Measurements from ENCODE around the gene LZIC.
A peak's percentile ranks its signal among the peaks of the same experiment; 100 is the strongest.
"Not testable (repeated sequence)": the region's sequence is repeated elsewhere in the genome, so short reads cannot be mapped to it uniquely, and the experiment has no call there.

The LZIC gene

DNA sequence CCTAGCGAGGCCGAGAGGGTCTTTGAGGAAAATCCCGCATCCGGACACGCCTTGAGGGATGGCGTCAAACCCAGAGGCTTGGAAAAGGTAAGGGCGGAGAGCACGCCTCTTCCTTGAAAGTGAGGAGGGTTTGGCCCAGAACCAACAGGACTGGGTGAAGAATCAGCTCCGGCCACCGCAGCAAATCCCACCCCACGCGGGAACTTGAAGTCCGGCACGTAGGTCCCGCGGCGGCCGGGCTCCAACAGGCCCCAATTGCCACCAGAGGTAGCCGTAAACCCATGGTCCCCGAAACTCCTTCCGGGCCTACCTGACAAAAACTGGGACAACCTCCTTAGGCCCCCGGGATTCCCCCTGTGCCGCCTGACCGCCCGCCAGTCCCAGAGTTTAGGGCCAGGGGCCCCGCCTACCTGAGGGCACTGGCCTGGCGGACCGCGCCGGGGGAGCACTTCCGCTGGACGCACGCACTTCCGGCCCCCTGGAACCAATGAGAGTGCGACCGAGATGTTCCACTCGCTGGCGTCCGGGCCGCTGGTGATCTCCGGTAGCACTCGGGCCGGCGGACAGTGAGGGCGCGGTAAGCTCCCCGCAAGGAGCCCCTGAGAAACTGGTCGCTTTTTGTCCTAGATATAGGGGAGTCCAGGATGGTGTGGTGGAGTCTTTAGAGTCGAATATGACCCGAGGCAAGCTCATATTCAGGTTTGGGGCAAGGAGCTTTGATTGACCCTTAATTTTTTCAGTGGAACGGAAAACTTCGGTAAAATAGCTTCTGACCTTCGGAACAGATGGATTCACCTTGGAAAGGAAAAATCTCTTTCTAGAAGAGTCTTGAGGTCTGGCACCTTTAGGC lies at the start of gene LZIC, which contains the start of gene NMNAT1:
LZIC (minus strand) TSS at position 453 of the 850 bp plus-strand sequence. CDS start 6,772 bp downstream, outside the sequence.
NMNAT1 (plus strand) TSS at position 537 of the 850 bp plus-strand sequence. CDS start 28,599 bp downstream, outside the sequence.
- peak; percentile 92 for DNase-seq

- DNase-seq, result no peak
Measured at GRCh38 chr1:9992910-9993309, 49.7 kb upstream of the LZIC start.

DNA sequence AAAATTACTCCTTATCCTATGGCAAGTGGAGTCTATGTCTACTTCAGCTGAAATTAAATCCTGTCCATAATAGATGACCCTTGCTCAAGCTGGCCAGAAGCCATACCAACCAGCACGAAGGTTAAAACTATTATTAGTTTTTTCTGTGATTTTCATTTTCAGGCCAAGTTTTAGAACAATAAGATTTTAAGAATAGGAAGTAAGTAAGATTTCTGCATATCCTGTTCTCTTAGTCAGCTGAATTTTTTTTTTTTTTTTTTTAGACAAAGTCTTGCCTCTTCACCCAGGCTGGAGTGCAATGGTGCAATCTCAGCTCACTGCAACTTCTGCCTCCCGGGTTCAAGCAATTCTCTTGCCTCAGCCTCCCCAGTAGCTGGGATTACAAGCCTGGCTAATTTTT lies 47.8 kb upstream of the LZIC start:
- DNase-seq, result no peak

GRCh38 chr1:9989773-9990172 lies 46.6 kb upstream of the LZIC start:
- DNase-seq, result no peak

- DNase-seq, result no peak
Measured at GRCh38 chr1:9985001-9985400, 41.8 kb upstream of the LZIC start.

DNA sequence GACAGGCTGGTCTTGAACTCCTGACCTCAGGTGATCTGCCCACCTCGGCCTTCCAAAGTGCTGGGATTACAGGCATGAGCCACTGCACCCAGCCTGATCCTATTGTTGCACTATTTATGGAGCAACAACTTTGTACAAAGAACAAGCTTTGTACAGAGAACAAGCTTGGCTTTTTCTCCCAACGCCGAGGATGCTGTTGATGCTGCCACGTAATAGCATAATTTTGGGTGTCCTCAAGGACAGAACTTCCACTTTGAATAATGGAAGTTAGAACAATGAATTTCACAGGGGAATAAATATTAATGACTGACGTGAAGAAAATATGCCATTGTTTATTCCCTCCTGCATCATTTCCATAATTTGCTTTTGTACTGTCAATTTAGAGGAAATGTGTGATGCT lies 41.1 kb upstream of the LZIC start:
- DNase-seq, result no peak

DNA sequence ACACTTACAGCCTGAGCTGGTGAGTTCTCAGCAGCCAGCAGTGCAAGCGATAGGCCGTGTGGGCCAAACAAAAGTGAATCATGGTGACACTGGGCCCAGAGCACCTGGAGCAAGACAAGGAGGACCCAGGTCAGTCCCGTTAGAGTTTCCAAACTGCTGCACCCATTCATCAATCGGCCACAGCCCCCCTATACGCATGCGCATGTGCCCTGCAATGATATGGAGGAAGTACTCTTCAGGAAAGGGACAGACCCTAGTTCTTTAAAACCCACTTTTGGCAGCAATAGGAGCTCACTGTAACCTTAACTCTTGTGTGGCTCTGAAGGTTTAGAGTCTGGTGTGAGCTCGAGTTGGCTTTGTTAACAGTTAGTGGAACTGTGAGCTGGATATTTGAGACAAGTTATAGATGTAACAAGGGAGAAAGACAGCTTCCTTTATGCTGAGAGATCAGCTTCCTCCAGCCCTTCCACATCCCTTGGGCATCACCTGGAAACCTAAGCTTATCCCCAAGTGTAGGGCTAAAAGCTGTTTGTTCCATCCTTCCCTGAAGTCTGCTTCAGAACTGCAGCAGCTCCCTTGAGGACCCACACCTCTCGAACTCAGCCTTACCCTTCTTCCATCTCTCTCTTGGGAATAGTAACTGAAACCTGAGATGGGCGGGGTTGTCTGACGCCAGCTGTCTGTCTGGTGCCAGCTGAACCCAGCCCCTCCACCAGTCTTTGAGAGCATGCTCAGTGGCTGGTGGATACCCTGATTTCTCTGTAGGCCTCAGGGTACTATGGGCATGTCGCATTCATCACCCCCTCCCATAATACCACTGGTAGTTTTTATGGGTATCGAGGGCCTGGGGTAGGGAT lies 17.7 kb upstream of the LZIC start:
- peak; percentile 64 for DNase-seq

- DNase-seq, result no peak
Measured at GRCh38 chr1:9960011-9960410, 16.8 kb upstream of the LZIC start.

GRCh38 chr1:9957726-9958125 lies 14.5 kb upstream of the LZIC start:
- no peak for DNase-seq

GRCh38 chr1:9946315-9946714 lies 3.1 kb upstream of the LZIC start:
- DNase-seq, result no peak

GRCh38 chr1:9942399-9942938 lies 722 bp downstream of the LZIC start:
- DNase-seq, result peak; percentile 55

GRCh38 chr1:9929431-9930385 lies 13.5 kb downstream of the LZIC start:
- DNase-seq, result no peak

DNA sequence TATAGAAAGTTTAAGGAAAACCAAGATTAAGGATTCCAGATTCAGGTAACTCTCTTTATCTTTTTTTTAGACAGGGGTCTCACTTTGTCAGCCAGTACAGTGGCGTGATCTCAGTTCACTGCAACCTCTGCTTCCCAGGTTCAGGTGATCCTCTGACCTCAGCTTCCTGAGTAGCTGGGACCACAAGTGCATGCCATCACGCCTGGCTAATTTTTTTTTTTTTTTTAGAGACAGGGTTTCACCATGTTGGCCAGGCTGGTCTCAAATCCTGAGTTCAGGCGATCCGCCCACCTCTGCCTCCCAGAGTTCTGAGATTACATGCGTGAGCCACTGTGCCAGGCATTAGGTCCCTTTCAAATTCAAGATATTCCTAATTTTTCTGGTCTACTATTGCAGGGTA lies 15.9 kb downstream of the LZIC start:
- DNase-seq, result no peak

DNA sequence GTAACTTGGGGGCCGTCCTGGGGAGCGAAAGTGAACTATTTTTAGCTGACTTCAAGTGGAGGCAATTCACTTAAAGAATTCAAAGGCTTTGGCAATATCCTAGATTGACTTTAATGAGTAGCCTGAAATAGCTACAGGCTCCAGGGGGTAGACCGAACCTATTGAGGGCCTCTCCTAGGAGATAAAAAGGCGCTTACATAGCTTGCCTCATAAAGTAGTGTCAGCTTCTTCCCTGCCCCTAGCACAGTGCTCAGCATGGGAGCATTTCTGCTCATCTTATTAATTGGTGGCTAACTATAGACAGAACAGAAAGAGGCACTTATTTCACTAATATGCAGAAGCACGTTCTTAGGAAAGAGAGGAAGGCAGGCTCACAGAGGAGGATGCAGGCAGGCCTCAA lies 20.8 kb downstream of the LZIC start:
- no peak for DNase-seq

DNA sequence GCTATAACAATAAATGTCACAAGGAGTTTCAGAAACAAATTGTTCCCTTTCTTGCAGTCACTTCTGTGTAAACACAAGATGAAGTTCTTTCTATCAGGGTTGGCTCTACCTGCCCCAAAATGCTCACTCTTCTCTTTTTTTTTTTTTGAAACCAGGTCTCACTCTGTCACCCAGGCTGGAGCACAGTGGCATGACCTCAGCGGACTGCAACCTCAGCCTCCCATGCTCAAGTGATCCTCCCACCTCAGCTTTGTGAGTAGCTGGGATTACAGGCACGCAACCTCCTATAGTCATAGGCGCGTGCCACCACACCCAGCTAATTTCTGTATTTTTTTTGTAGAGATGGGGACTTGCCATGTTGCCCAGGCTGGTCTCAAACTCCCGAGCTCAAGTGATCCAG lies 22.6 kb downstream of the LZIC start:
- DNase-seq, result no peak

DNA sequence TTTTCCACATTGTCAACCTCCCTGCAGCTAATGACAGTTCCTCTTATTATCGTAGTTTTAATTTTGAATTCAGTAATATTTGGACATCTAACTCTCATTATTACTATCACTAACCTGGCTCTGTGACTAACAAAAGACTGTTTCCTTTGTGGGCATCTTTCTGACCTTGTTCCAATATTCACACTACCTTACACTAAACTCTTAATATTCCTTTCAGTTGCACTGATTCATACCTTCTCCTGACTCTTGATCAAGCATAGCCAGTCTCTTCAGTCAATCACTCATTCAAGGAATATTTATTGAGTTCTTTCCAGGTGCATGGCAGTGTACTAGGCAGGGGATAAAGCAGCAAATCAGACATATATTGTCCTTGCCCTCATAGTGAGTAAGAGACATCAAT lies 25.3 kb downstream of the LZIC start:
- no peak for DNase-seq

GRCh38 chr1:9917495-9917894 lies 25.7 kb downstream of the LZIC start:
- DNase-seq, result not testable (repeated sequence)

- DNase-seq, result no peak
Measured at GRCh38 chr1:9916452-9916851, 26.7 kb downstream of the LZIC start.

GRCh38 chr1:9914610-9914937 lies 28.6 kb downstream of the LZIC start:
- no peak for DNase-seq

DNA sequence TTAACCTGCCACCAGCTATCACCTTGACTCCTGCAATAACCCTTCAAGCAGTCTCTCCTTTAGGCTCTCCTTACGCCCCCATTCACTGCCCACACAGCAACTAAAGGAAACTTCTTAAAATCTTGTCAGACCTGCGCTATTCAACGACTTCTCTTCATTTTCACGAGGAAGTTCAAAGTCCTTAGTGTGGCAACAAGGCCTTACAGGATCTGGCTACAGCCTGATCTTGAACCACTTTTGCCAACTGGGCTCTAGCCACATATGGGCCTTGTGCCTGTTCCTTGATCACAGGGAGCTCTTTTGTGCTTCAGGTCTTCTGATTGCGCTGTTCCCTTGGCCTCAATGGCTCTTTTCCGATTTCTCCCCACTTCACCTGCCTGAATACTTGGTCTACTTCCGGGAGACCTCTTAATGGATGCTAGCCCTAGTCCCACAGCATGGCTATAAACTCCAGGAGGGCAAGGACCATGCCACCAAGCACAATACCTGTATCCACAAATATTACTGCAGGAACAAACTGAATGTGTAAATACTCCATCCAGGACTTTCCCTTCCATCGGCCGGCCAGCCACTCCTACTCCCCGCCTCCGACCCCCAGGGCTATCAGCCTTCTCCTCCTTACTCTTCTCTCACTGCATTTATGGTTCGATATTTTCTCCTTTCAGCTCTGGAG lies 30.8 kb downstream of the LZIC start:
- DNase-seq, result no peak

GRCh38 chr1:9910423-9911178 lies 32.6 kb downstream of the LZIC start:
- DNase-seq, result peak; percentile 100

Measured in NCI-H1092 treated with DMSO at 0.1 percent for 48 hours (cell line).